ENCODE results near the gene LGR6. TPM values are rescaled to one million over a fixed set of nuclear protein-coding genes. Genes with fewer than 3 reads are reported as not detected.

The LGR6 gene
- polyA plus RNA-seq, 1 donor from 2014 or later, result not detected

DNA sequence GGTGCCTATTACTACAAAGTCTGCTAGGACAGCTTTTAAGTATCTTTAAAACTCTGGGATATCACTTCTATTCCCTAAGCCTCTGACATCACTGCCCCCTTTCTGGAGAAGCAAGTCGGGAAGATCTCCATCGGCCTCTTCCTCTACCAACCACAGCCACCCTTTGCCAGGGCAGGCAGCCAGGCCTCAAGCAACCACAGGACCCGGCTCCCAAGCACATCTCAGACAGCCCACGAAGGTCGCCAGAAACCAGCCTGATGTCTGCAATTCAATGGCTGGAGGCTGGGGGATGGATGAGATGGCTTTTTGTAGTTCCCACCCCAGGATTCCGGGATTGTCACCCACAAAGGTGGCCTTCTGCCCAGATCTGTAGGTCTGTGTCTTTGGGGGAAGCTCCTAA lies 70.7 kb downstream of the LGR6 start:
- Histone ChIP-seq H3K27ac (ENCODE audit: low read length) (peak overlapping the region; percentile 76), H3K79me2 (replicated peaks; ENCODE audit: insufficient read depth, low read length) (no peaks in the 10 kb centered on the region), H3K4me3 (ENCODE audit: low read length) (peak overlapping the region; percentile 29), H2AFZ (ENCODE audit: low read depth, low read length) (peak overlapping the region; percentile 17), H3K27me3 (ENCODE audit: insufficient read depth, low read depth, low read length) (no peaks in the 10 kb centered on the region), H3K4me2 (ENCODE audit: low read length) (no peak overlapping the region), H3K36me3 (ENCODE audit: insufficient read depth, low read length) (no peaks in the 10 kb centered on the region), H3K9ac (ENCODE audit: low read length) (peak overlapping the region; percentile 32), H3K9me2 (ENCODE audit: insufficient read depth, low read length) (no peaks in the 10 kb centered on the region), H3F3A (ENCODE audit: insufficient read depth, low read length, poor library complexity, severe bottlenecking) (no peaks in the 10 kb centered on the region), H4K20me1 (ENCODE audit: insufficient read depth) (no peaks in the 10 kb centered on the region), H3K9me3 (ENCODE audit: low read length) (no peaks in the 10 kb centered on the region)
- TF ChIP-seq TAF1 (IDR thresholded peaks at IDR 0.05; ENCODE audit: low read depth) (no peak), POLR2AphosphoS5 (IDR thresholded peaks at IDR 0.05) (no peak), SMC3 (conservative IDR thresholded peaks at IDR 0.05; ENCODE audit: poor library complexity) (no peak), RAD21 (conservative IDR thresholded peaks at IDR 0.05) (no peak), CTCF (IDR thresholded peaks at IDR 0.05; ENCODE audit: poor library complexity, severe bottlenecking) (no peak), REST (IDR thresholded peaks at IDR 0.05; ENCODE audit: borderline replicate concordance) (no peak), MXI1 (conservative IDR thresholded peaks at IDR 0.05; ENCODE audit: poor library complexity, severe bottlenecking) (no peak)

GRCh38 chr1:202264726-202265125 lies 71.1 kb downstream of the LGR6 start:
- no peaks in the 10 kb centered on the region for H3K9me2 ChIP-seq (ENCODE audit: insufficient read depth, low read length)
- H4K20me1 ChIP-seq (ENCODE audit: insufficient read depth), result no peaks in the 10 kb centered on the region
- H2AFZ ChIP-seq (ENCODE audit: low read depth, low read length), result peak overlapping the region; percentile 17
- H3K27ac ChIP-seq (ENCODE audit: low read length), result peak overlapping the region; percentile 76
- peak overlapping the region; percentile 29 for H3K4me3 ChIP-seq (ENCODE audit: low read length)
- H3K27me3 ChIP-seq (ENCODE audit: insufficient read depth, low read depth, low read length), result no peaks in the 10 kb centered on the region
- no peaks in the 10 kb centered on the region for H3F3A ChIP-seq (ENCODE audit: insufficient read depth, low read length, poor library complexity, severe bottlenecking)
- H3K36me3 ChIP-seq (ENCODE audit: insufficient read depth, low read length), result no peaks in the 10 kb centered on the region
- TF ChIP-seq SMC3 (conservative IDR thresholded peaks at IDR 0.05; ENCODE audit: poor library complexity) (no peak), RAD21 (conservative IDR thresholded peaks at IDR 0.05) (no peak), EZH2 (IDR thresholded peaks at IDR 0.05; ENCODE audit: borderline replicate concordance, insufficient read depth, low read length, poor library complexity, severe bottlenecking) (no peak), EP300 (conservative IDR thresholded peaks at IDR 0.05; ENCODE audit: poor library complexity, severe bottlenecking) (peak; percentile 30), CTCF (IDR thresholded peaks at IDR 0.05; ENCODE audit: poor library complexity, severe bottlenecking) (no peak), POLR2AphosphoS5 (IDR thresholded peaks at IDR 0.05) (peak; percentile 10), REST (IDR thresholded peaks at IDR 0.05; ENCODE audit: borderline replicate concordance) (peak; percentile 56), MXI1 (conservative IDR thresholded peaks at IDR 0.05; ENCODE audit: poor library complexity, severe bottlenecking) (no peak)
- H3K9ac ChIP-seq (ENCODE audit: low read length), result peak overlapping the region; percentile 32
- no peaks in the 10 kb centered on the region for H3K9me3 ChIP-seq (ENCODE audit: low read length)
- H3K79me2 ChIP-seq (replicated peaks; ENCODE audit: insufficient read depth, low read length), result no peaks in the 10 kb centered on the region
- no peak overlapping the region for H3K4me2 ChIP-seq (ENCODE audit: low read length)
